ENCODE measurements around the gene CRACDL. TPM values are rescaled to one million over a fixed set of nuclear protein-coding genes. Genes with fewer than 3 reads are reported as not detected.

CRACDL gene
- total RNA-seq, 2 donors from 2014 or later = 0.19 to 0.79 TPM

DNA sequence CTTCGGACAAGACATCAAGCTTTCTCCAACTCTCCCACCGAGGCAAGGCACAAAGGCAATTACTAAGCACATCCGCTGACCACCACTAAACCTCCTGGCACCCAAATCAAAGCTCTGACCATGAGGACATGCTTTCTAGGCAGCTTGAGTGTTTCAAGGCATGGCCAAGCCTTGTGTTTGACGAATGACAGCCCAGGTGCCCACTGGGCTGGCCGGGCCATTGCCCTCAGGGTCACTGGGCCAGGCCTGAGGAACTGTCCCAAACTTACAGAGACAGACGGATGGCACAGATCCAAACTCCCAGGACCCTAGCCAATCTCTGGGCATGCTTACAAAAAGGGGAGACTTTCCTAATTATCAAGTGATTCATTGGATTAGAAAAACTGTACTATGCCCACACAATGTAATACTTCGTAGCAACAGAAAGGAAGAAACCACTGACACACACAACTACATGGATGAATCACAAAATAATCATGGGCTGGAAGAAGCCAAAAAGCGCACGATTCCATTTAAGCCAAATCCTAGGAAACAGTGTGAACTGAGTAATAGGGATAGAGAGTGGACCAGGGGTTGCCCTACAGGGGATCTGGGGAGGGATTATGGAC lies 20.2 kb downstream of the CRACDL start:
- no peak for ATAC-seq (replicated peaks in 1 of 2)
- no peak overlapping the region for H3K27ac Mint-ChIP-seq
- peaks cover 20% of the 10 kb centered on the region for H3K4me1 Mint-ChIP-seq (ENCODE audit: low read depth)
- no peak for DNase-seq
- H3K9me3 Mint-ChIP-seq = no peaks in the 10 kb centered on the region
- peaks cover 31% of the 10 kb centered on the region for H3K27me3 Mint-ChIP-seq (ENCODE audit: low read depth)
- H3K36me3 Mint-ChIP-seq (ENCODE audit: insufficient read depth in 2 of 2) = no peaks in the 10 kb centered on the region
- no peak overlapping the region for H3K4me3 Mint-ChIP-seq

DNA sequence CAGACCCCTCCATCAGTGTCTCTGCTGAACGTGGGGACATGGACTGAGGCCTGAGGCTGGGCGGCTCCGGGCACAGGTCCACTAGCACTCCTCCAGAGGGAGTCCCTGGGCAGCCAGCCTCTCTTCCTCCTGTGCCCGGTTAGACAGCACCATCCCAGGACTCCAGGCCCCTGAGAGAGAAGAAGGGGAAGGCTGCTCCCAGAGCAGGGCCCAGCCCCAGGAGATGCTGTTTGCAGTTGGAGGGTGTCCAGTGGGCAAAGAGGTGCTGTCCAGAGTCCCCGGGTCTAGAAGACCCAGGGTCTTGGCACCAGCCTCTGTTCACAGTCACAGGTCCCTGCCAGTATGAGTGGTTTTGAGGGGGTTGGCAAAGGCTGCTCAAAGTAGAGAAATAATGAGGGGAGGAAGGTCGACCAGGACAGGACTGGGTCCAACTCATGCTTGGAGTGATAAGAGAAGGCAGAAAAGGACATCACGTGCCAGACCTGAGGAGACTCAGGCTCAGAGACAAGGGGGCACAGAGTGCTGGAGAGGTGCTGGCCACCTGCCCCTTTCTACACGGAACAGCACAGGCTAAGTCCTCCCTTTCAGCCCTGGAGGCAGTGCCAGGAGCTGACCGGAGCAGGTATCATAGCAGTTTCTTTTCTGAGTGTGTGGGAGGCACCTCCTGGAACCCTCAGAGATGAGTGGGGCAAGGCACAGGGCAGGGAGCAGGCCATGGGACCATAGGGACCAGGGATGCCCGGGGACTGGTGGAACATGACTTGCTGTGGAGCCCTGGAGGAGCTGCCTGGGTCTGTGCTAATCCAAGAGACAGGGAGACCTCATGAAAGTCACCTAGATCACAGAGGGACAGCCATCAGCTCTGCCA lies 21.1 kb downstream of the CRACDL start:
- Mint-ChIP-seq H3K4me1 (ENCODE audit: low read depth) (peaks cover 25% of the 10 kb centered on the region), H3K4me3 (no peak overlapping the region), H3K36me3 (ENCODE audit: insufficient read depth in 2 of 2) (no peaks in the 10 kb centered on the region), H3K27ac (no peak overlapping the region), H3K27me3 (ENCODE audit: low read depth) (peaks cover 23% of the 10 kb centered on the region), H3K9me3 (no peaks in the 10 kb centered on the region)
- no peak for DNase-seq
- ATAC-seq (replicated peaks in 1 of 2) = no peak

DNA sequence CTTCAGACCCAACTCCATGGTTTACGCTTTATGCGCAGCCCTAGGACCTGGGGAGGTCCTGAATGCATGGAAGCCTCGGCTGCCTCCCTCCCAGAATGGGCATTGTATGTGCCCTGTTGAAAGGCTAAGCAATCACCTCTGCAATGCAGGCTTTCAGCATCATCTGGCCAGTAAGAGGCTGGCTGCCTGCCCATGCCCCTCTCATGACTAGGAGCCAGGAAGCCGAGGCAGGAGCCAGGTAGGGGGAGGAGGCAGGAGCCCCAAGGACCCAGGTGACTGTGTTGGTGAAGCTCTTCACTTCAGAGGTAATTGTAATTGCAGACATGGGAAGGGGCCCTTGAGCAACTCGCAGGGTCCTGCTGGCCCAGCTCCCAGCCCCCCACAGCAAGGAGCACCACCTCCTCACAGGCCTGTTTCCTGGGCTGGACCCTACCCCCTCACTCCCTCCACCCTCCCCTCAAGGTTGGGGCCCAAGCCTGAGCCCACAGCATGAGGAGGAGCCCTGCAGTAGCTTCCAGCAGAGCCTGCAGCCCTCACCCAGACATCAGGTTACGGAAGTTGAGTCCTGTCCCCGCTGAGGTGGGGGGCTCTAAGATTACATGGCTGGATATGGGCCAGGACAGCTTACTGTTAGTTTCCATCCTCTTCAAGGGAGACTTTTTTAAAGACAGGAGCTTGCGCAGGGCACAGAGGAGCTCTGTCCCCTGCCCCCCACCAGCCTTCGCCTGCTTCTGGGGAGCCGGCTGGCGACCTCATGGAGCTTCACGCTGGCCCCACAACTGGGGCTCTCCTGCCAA lies 21.9 kb downstream of the CRACDL start:
- DNase-seq = no peak
- Mint-ChIP-seq H3K27me3 (ENCODE audit: low read depth) (peaks cover 23% of the 10 kb centered on the region), H3K36me3 (ENCODE audit: insufficient read depth in 2 of 2) (no peaks in the 10 kb centered on the region), H3K27ac (no peak overlapping the region), H3K4me1 (ENCODE audit: low read depth) (peaks cover 33% of the 10 kb centered on the region), H3K9me3 (no peaks in the 10 kb centered on the region), H3K4me3 (no peak overlapping the region)
- no peak for ATAC-seq (replicated peaks in 1 of 2)

DNA sequence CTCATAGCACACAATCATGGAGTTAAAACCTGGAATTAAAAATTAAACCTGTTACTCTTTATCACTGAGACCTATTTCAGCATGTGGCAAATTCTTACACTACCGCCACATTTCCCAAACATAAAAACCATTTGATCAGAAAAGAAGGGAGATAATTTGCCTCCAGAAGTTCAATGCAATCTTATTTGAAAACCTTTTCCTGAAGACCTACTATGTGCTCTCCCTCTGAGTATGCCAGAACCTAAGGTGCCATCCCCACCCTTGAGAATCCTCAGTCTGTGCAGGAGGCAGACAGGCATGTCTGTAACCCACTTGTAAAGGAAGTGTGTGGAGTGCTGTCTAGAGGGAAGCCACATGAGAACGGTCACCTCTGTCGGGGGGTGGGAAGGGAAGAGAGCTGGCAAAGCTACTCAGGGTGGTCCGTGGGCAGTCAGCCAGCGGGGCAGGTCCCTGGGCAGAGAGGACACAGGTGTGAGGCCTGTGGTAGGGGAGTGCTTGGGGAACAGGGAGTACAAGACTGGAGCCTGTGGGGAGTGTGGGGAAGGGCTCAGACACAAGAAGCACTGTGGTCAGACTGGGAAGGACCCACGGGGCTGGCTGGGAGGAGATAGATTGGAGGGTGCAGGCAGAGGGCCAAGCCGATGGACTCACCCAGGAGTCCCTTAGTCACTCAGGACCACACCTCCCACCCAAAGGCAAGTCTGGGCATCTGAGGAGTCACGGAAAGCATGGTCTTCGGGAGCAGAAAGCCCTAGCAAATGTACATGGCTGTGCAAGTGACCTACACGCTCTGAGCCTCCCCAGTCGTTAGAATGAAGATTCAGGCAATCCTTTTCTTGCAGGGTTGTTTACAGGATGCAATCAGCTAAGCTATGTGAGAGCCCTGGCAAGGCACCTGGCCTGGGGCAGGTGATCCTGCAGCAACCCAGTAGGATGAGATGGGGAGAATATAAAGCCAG lies 22.8 kb downstream of the CRACDL start:
- Mint-ChIP-seq H3K27me3 (ENCODE audit: low read depth) (peaks cover 16% of the 10 kb centered on the region), H3K4me3 (no peak overlapping the region), H3K9me3 (no peaks in the 10 kb centered on the region), H3K27ac (no peak overlapping the region), H3K4me1 (ENCODE audit: low read depth) (peaks cover 39% of the 10 kb centered on the region), H3K36me3 (ENCODE audit: insufficient read depth in 2 of 2) (no peaks in the 10 kb centered on the region)
- DNase-seq (no peak), ATAC-seq (replicated peaks in 1 of 2) (no peak)

DNA sequence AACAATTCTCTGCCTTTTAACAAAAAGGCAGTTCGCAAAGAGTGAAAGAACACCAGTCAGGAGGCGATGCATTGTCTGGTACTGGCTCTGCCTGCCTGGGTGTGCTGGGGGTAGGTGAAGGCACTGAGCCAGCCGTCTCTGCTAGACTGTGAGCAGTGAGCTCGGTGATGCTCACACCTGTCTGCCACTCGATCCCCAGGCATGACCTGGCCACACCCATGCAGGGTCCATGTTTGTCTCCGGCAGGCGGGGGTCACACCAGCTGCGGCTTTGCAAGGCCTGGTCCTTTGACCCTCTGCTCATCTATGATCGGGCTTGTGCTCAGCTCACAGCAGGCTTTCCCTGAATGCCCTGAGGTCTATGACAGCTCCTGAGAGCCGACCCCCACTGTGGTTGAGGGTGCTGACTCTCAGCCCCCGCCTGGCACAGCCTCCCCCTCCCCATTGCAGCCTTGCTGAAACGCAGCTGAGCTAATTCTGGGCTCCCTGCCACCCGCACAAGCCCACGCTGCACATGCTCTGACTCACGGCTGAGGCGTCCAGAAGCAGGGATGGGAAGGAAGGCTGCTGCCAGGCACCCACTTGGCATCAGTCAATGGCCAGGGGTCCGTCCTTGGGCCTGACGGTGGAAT lies 23.7 kb downstream of the CRACDL start:
- Mint-ChIP-seq H3K9me3 (no peaks in the 10 kb centered on the region), H3K36me3 (ENCODE audit: insufficient read depth in 2 of 2) (no peaks in the 10 kb centered on the region), H3K4me1 (ENCODE audit: low read depth) (peaks cover 39% of the 10 kb centered on the region), H3K27ac (no peak overlapping the region), H3K27me3 (ENCODE audit: low read depth) (peaks cover 25% of the 10 kb centered on the region), H3K4me3 (no peak overlapping the region)
- ATAC-seq (replicated peaks in 1 of 2) (peak; percentile 25 to 32), DNase-seq (no peak)

DNA sequence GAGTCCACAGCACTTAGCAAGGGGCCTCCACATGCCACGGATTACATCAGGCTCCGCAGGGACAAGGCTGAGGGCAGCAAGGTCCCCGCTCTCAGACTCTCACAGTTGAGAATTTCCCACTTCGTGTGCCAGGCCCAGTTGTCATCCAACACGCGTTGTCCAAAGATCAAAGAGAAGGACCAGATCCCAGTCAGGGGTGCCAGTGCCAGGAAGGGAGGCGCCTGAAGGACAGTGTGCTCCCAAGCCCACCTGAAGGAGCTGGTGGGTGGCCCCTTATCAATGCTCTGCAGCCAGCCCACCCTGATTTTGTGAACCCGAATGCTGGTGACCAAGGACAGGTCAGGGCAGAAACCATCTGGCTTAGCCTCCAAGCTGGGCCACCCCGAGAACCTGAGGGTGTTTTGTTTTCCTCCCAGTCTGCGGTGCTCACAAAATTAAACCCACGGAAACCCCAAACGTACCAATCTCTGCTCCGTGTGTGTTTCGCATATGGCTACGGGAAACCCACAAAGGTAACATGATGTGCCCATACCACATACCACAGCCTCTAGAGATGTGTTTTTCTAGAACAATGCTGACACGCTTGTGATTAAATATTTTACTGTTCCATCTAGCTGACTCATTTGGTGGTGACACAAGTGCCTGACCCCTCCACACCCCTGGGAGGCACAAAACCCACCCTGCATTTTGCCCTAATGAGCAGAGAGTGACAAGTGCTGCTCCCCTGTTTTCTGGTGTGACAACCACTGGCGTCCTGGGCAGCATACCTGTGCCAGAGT lies 24.5 kb downstream of the CRACDL start:
- Mint-ChIP-seq H3K36me3 (ENCODE audit: insufficient read depth in 2 of 2) (no peaks in the 10 kb centered on the region), H3K27ac (no peak overlapping the region), H3K27me3 (ENCODE audit: low read depth) (peaks cover 32% of the 10 kb centered on the region), H3K4me3 (peak overlapping the region in 1 of 2 donors; percentile 45), H3K9me3 (no peaks in the 10 kb centered on the region), H3K4me1 (ENCODE audit: low read depth) (peaks cover 39% of the 10 kb centered on the region)
- ATAC-seq (replicated peaks in 1 of 2) (peak; percentile 84 to 90), DNase-seq (peak; percentile 46 to 62)

DNA sequence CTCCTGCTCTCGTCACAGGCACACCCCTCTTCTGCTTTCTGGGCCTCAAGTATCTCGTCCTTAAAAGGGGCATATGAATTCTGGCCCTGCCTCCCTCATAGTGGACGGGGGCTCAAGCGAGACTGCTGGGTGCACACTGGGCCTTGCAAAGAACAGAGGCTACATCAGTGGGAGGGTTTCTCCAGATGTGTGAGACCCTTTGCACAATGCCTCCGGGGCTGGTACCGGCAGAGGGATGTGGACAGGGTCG lies 25.0 kb downstream of the CRACDL start:
- Mint-ChIP-seq H3K9me3 (no peaks in the 10 kb centered on the region), H3K36me3 (ENCODE audit: insufficient read depth in 2 of 2) (no peaks in the 10 kb centered on the region), H3K27ac (no peak overlapping the region)

DNA sequence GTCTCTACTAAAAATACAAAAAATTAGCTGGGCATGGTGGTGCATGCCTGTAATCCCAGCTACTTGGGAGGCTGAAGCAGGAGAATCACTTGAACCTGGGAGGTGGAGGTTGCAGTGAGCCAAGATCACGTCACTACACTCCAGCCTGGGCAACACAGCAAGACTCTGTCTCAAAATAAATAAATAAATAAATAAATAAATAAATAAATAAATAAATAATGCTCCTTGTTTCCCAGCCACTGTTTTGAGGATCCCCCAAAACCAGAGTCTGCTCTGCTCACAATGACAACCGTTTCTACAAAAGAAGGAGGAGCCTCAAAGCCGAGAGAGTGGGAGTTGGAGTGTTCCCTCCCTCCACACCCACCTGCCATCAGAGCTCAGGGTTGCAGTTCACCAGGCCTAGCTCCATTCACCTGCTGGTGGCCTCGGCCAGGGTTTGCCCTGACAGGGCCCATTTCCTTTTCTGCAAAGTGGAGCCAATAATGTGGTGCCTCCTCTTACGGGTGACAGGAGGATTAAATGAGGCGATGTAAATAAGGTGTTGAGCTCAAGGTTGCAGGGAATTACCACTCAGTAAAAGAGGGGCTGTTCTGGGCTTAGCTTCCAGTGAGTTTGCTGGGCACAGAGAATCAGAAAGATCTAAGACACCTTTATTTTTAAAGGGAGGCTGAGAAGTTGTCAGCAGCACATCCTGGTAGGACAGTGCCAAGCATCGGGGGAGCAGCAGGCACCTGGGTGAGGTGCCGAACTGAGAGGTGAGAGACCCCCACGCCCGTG lies 25.5 kb downstream of the CRACDL start:
- DNase-seq (no peak), ATAC-seq (replicated peaks in 1 of 2) (no peak)
- peaks cover 39% of the 10 kb centered on the region for H3K4me1 Mint-ChIP-seq (ENCODE audit: low read depth)
- H3K9me3 Mint-ChIP-seq = no peaks in the 10 kb centered on the region
- H3K27ac Mint-ChIP-seq = no peak overlapping the region
- H3K36me3 Mint-ChIP-seq (ENCODE audit: insufficient read depth in 2 of 2) = no peaks in the 10 kb centered on the region
- no peak overlapping the region for H3K4me3 Mint-ChIP-seq
- H3K27me3 Mint-ChIP-seq (ENCODE audit: low read depth) = peaks cover 26% of the 10 kb centered on the region

More for the DNA sequence above, 25.0 kb downstream of the CRACDL start:
- H3K27me3 Mint-ChIP-seq (ENCODE audit: low read depth) = peaks cover 30% of the 10 kb centered on the region
- H3K4me3 Mint-ChIP-seq = no peak overlapping the region
- ATAC-seq (replicated peaks in 1 of 2) = no peak
- peaks cover 39% of the 10 kb centered on the region for H3K4me1 Mint-ChIP-seq (ENCODE audit: low read depth)
- DNase-seq = no peak

DNA sequence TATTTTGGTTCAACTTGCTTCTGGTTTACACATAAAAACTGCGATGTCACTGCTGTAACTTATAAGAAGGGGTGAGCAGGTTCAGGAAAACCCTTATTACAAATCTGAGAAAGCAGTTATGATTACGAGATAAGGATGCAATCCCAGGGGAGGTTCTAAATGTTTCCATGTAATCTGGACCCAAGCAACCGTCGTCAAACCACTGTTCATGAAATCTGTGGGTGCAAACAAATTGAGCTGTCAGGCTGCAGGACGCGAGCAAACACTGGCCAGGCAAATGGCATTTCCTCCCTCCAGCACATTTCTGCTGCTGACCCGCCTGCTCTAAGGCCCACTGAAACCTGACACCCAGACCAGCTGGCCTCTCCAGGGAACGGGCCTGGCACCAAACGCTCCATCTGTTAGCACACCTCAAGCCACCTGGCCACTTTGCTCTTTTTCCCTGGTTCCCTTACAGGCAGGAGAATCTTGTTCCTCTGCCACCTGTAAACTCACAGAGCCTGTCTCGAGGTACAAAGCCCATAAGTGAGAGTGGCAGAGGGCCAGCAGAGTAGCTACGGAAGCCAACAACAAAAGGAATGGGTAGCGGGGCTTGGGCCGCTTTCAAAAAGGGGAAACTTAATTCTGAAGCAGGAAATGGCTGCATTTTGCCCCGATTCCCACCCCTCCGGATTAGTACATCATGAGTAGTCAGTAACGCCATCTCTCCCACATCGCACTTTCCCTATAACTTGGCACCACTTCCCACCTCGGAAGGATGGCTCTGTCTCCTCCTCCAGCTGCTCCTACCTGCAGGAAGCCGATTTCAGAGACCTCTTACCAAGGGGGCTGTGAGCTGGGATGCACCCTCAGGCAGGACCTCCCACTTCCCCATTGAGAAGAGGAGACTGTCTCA lies 26.5 kb downstream of the CRACDL start:
- Mint-ChIP-seq H3K36me3 (ENCODE audit: insufficient read depth in 2 of 2) (no peaks in the 10 kb centered on the region), H3K4me1 (ENCODE audit: low read depth) (peaks cover 39% of the 10 kb centered on the region), H3K4me3 (peak overlapping the region in 1 of 2 donors; percentile 31), H3K27ac (no peak overlapping the region), H3K27me3 (ENCODE audit: low read depth) (peaks cover 26% of the 10 kb centered on the region), H3K9me3 (no peaks in the 10 kb centered on the region)
- ATAC-seq (replicated peaks in 1 of 2) = no peak
- no peak for DNase-seq

DNA sequence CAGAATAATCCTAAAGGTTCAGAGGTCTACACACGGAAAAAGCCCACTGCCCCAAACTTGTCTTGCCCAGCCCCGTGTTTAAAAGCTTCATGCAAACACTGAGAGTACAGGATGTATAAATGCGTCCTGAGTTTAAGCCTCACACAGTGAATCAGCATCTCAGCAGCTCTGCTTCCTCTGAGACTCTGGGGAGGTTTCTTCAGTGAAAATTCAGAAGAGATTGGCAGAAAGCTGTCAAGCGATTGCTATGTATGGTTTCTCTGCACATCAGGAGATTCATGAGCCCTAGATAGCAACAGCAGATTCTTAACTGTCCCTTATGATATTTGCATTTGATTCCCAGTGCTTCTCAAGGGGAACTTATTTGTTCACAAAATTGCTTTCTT lies 27.1 kb downstream of the CRACDL start:
- H3K4me3 Mint-ChIP-seq = peak overlapping the region in 1 of 2 donors; percentile 31
- H3K27me3 Mint-ChIP-seq (ENCODE audit: low read depth) = peaks cover 26% of the 10 kb centered on the region
- ATAC-seq (replicated peaks in 1 of 2) (peak in 1 of 2 donors; percentile 24), DNase-seq (no peak)
- H3K9me3 Mint-ChIP-seq = no peaks in the 10 kb centered on the region
- H3K36me3 Mint-ChIP-seq (ENCODE audit: insufficient read depth in 2 of 2) = no peaks in the 10 kb centered on the region
- H3K27ac Mint-ChIP-seq = no peak overlapping the region
- H3K4me1 Mint-ChIP-seq (ENCODE audit: low read depth) = peaks cover 39% of the 10 kb centered on the region

Measured in activated T-cell treated with anti-CD3 and anti-CD28 coated beads, Interleukin-2, amount 50 U/mL, for 72 hours (primary cell).